Activated T-cell treated with anti-CD3 and anti-CD28 coated beads, Interleukin-2, amount 50 U/mL, for 72 hours (primary cell): ENCODE measurements around the gene REEP3. TPM values are rescaled to one million over a fixed set of nuclear protein-coding genes. Genes with fewer than 3 reads are reported as not detected.
"Not testable (repeated sequence)": the region's sequence is repeated elsewhere in the genome, so short reads cannot be mapped to it uniquely, and the experiment has no call there.

Experiments used
- ATAC-seq, 2 donors: fragments of 150-1000 bp; cut with Tn5 transposase; replicated peaks in 1 of 2; 2 replicates each; pipeline ENCODE4 v1.10.0; 2021; ENCODE audit warnings: moderate library complexity in 2 of 2, mild to moderate bottlenecking in 1 of 2
- DNase-seq, 2 donors: peaks; one replicate each; pipeline ENCODE4 v3.0.0; 2021 to 2022; ENCODE audit warnings: mixed read lengths in 1 of 2
- H3K27ac Mint-ChIP-seq: one replicate; pipeline ENCODE4 v1.8.0; 2022; ENCODE audit warnings: mild to moderate bottlenecking, moderate library complexity, mixed read lengths
- H3K27me3 Mint-ChIP-seq: one replicate; pipeline ENCODE4 v1.8.0; 2022; ENCODE audit warnings: low read depth, mixed read lengths
- H3K36me3 Mint-ChIP-seq, 2 donors: one replicate each; pipeline ENCODE4 v1.8.0; 2022; ENCODE audit warnings: mixed read lengths in 2 of 2, mild to moderate bottlenecking in 1 of 2; ENCODE audit not compliant: insufficient read depth in 2 of 2
- H3K4me1 Mint-ChIP-seq: one replicate; pipeline ENCODE4 v1.8.0; 2022; ENCODE audit warnings: low read depth, mixed read lengths
- H3K4me3 Mint-ChIP-seq, 2 donors: one replicate each; pipeline ENCODE4 v1.8.0; 2022; ENCODE audit warnings: mild to moderate bottlenecking in 2 of 2, mixed read lengths in 2 of 2, moderate library complexity in 2 of 2
- H3K9me3 Mint-ChIP-seq, 2 donors: one replicate each; pipeline ENCODE4 v1.8.0; 2022; ENCODE audit warnings: mixed read lengths in 2 of 2
- total RNA-seq, 2 donors: library from RNA; stranded (reverse); gene quantifications; one replicate each; pipeline ENCODE4 v1.2.3, GENCODE V29; 2022

The REEP3 gene
- total RNA-seq, 2 donors from 2014 or later = 19.0 to 22.1 TPM

GRCh38 chr10:63564731-63565130, 43.5 kb downstream of the REEP3 start:
- not testable (repeated sequence) for DNase-seq, H3K36me3 Mint-ChIP-seq, H3K9me3 Mint-ChIP-seq, H3K27me3 Mint-ChIP-seq, H3K4me3 Mint-ChIP-seq, ATAC-seq, H3K27ac Mint-ChIP-seq, H3K4me1 Mint-ChIP-seq

- H3K36me3 Mint-ChIP-seq = peaks cover 0 to 10% of the 10 kb centered on the region in 2 donors
- H3K9me3 Mint-ChIP-seq = no peaks in the 10 kb centered on the region
- H3K27me3 Mint-ChIP-seq = no peaks in the 10 kb centered on the region
- DNase-seq = no peak
- peak overlapping the region in 1 of 2 donors; percentile 69 for H3K4me3 Mint-ChIP-seq
- peaks cover 22% of the 10 kb centered on the region for H3K4me1 Mint-ChIP-seq
- peak overlapping the region; percentile 52 for H3K27ac Mint-ChIP-seq
- ATAC-seq = peak; percentile 60 to 87
Observed at GRCh38 chr10:63573068-63573697, 52.0 kb downstream of the REEP3 start.

GRCh38 chr10:63574011-63574410, 52.8 kb downstream of the REEP3 start:
- Mint-ChIP-seq H3K36me3 (peaks cover 0 to 10% of the 10 kb centered on the region in 2 donors), H3K4me1 (peaks cover 22% of the 10 kb centered on the region), H3K9me3 (no peaks in the 10 kb centered on the region), H3K27ac (no peak overlapping the region), H3K4me3 (no peak overlapping the region), H3K27me3 (no peaks in the 10 kb centered on the region)
- DNase-seq (no peak), ATAC-seq (no peak)

GRCh38 chr10:63576501-63576900, 55.3 kb downstream of the REEP3 start:
- no peaks in the 10 kb centered on the region for H3K27me3 Mint-ChIP-seq
- peaks cover 0 to 10% of the 10 kb centered on the region in 2 donors for H3K36me3 Mint-ChIP-seq
- H3K4me3 Mint-ChIP-seq = no peak overlapping the region
- peaks cover 22% of the 10 kb centered on the region for H3K4me1 Mint-ChIP-seq
- no peak for DNase-seq
- no peak for ATAC-seq
- peak overlapping the region; percentile 53 for H3K27ac Mint-ChIP-seq
- no peaks in the 10 kb centered on the region for H3K9me3 Mint-ChIP-seq

GRCh38 chr10:63578501-63578900, 57.3 kb downstream of the REEP3 start:
- Mint-ChIP-seq H3K36me3 (peaks cover 0 to 10% of the 10 kb centered on the region in 2 donors), H3K4me3 (no peak overlapping the region), H3K27ac (no peak overlapping the region), H3K9me3 (no peaks in the 10 kb centered on the region), H3K4me1 (peaks cover 7% of the 10 kb centered on the region), H3K27me3 (no peaks in the 10 kb centered on the region)
- ATAC-seq (no peak), DNase-seq (no peak)

- Mint-ChIP-seq H3K4me1 (no peaks in the 10 kb centered on the region), H3K36me3 (peaks cover 0 to 10% of the 10 kb centered on the region in 2 donors), H3K27ac (no peak overlapping the region), H3K4me3 (no peak overlapping the region), H3K9me3 (no peaks in the 10 kb centered on the region), H3K27me3 (no peaks in the 10 kb centered on the region)
- ATAC-seq (no peak), DNase-seq (no peak)
Observed at GRCh38 chr10:63579371-63580014, 58.3 kb downstream of the REEP3 start.

- Mint-ChIP-seq H3K4me1 (no peaks in the 10 kb centered on the region), H3K9me3 (no peaks in the 10 kb centered on the region), H3K27ac (no peak overlapping the region), H3K4me3 (no peak overlapping the region), H3K36me3 (peaks cover 0 to 2% of the 10 kb centered on the region in 2 donors), H3K27me3 (no peaks in the 10 kb centered on the region)
- DNase-seq (no peak), ATAC-seq (no peak)
Observed at GRCh38 chr10:63582690-63583089, 61.5 kb downstream of the REEP3 start.

GRCh38 chr10:63583397-63583796, 62.2 kb downstream of the REEP3 start:
- no peak overlapping the region for H3K4me3 Mint-ChIP-seq
- H3K4me1 Mint-ChIP-seq = no peaks in the 10 kb centered on the region
- DNase-seq (no peak), ATAC-seq (no peak)
- H3K27me3 Mint-ChIP-seq = no peaks in the 10 kb centered on the region
- no peaks in the 10 kb centered on the region for H3K9me3 Mint-ChIP-seq
- H3K36me3 Mint-ChIP-seq = no peaks in the 10 kb centered on the region
- no peak overlapping the region for H3K27ac Mint-ChIP-seq

GRCh38 chr10:63583909-63584724, 62.9 kb downstream of the REEP3 start:
- no peaks in the 10 kb centered on the region for H3K27me3 Mint-ChIP-seq
- H3K36me3 Mint-ChIP-seq = no peaks in the 10 kb centered on the region
- DNase-seq (no peak), ATAC-seq (no peak)
- no peaks in the 10 kb centered on the region for H3K9me3 Mint-ChIP-seq
- no peaks in the 10 kb centered on the region for H3K4me1 Mint-ChIP-seq
- no peak overlapping the region for H3K27ac Mint-ChIP-seq
- H3K4me3 Mint-ChIP-seq = no peak overlapping the region

- Mint-ChIP-seq H3K9me3 (no peaks in the 10 kb centered on the region), H3K27ac (no peak overlapping the region), H3K4me1 (no peaks in the 10 kb centered on the region), H3K36me3 (no peaks in the 10 kb centered on the region), H3K4me3 (no peak overlapping the region), H3K27me3 (no peaks in the 10 kb centered on the region)
- DNase-seq = no peak
- no peak for ATAC-seq
Observed at GRCh38 chr10:63584725-63585035, 63.5 kb downstream of the REEP3 start.

GRCh38 chr10:63585041-63585440, 63.8 kb downstream of the REEP3 start:
- no peaks in the 10 kb centered on the region for H3K4me1 Mint-ChIP-seq
- no peaks in the 10 kb centered on the region for H3K9me3 Mint-ChIP-seq
- no peak for DNase-seq
- no peaks in the 10 kb centered on the region for H3K36me3 Mint-ChIP-seq
- H3K4me3 Mint-ChIP-seq = no peak overlapping the region
- no peak for ATAC-seq
- H3K27ac Mint-ChIP-seq = no peak overlapping the region
- H3K27me3 Mint-ChIP-seq = no peaks in the 10 kb centered on the region

- Mint-ChIP-seq H3K9me3 (no peaks in the 10 kb centered on the region), H3K27me3 (no peaks in the 10 kb centered on the region), H3K36me3 (no peaks in the 10 kb centered on the region), H3K4me1 (no peaks in the 10 kb centered on the region), H3K4me3 (no peak overlapping the region), H3K27ac (no peak overlapping the region)
- DNase-seq (no peak), ATAC-seq (no peak)
Observed at GRCh38 chr10:63586043-63586442, 64.8 kb downstream of the REEP3 start.

GRCh38 chr10:63587191-63587590, 66.0 kb downstream of the REEP3 start:
- no peak for ATAC-seq
- H3K9me3 Mint-ChIP-seq = no peaks in the 10 kb centered on the region

More at GRCh38 chr10:63587191-63587590, 66.0 kb downstream of the REEP3 start:
- no peak for DNase-seq
- H3K27me3 Mint-ChIP-seq = no peaks in the 10 kb centered on the region
- H3K27ac Mint-ChIP-seq = no peak overlapping the region
- H3K4me3 Mint-ChIP-seq = no peak overlapping the region
- H3K36me3 Mint-ChIP-seq = no peaks in the 10 kb centered on the region
- no peaks in the 10 kb centered on the region for H3K4me1 Mint-ChIP-seq
